Skin of body (tissue), 2 donors: ENCODE results near the gene APCDD1. TPM values are rescaled to one million over a fixed set of nuclear protein-coding genes. Genes with fewer than 3 reads are reported as not detected.
"Not testable (repeated sequence)": the region's sequence is repeated elsewhere in the genome, so short reads cannot be mapped to it uniquely, and the experiment has no call there.

ENCODE experiments used
- DNase-seq: peaks from one replicate; lab custom pipeline; 2025; lab: John Stamatoyannopoulos, UW
- total RNA-seq: library from RNA; depleted of rRNA; stranded (reverse); fragments of >200 nt; gene quantifications from one replicate; pipeline ENCODE4 v1.2.3, GENCODE V29; 2014

APCDD1 gene
- total RNA-seq, 1 donor from 2014 or later = 125 TPM

- DNase-seq = no peak
Observed at GRCh38 chr18:10487154-10487553, 32.7 kb downstream of the APCDD1 start.

DNA sequence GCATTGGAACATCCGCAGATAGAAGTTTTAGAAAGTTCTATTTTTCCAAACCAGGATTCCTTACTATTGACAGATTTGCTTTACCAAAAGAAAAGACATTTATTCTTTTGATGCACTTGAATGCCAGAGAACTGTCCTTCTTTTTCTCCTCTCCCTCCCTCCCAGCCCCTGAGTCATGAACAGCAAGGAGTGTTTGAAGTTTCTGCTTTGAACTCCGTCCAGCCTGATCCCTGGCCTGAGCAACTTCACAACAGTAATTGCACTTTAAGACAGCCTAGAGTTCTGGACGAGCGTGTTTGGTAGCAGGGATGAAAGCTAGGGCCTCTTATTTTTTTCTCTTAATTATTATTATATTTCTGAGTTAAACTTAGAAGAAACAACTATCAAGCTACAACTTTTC is 33.6 kb downstream of the APCDD1 start:
- DNase-seq = no peak

DNA sequence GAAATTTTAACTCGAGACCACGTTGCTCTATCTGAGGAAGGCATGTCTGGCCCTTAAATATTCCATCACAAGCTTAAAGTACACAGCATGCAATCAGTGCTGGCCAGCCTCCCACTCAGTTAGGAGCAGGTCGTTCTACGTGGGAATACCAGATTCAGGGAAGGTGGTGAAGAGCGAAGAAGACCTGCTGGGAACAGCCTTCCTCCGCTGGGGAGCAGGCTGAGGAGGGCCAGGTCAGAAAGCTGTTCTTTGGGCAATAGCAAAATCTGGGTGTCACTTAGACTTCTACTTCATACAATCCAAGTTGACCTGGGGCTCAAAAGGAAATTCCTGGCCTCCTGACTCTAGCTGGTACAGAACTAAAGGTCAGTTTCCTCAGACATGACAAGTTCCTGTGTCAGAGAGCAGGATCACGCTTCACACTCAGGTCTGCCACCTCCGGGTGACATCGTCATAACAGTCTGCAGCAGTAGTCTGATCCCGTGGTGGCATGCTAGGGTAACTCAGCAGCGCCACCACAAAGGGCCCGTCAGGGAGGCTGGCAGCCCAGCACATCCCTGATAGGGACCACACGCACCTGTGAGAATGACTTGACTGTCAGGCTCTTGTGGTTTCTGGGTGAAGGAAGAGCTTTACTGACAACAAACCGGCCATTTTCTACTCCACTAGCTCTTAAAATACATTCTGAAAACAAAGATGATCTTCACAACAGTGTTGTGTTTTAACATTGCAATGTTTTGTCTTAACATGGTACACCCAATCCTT is 36.1 kb downstream of the APCDD1 start:
- DNase-seq = no peak

DNA sequence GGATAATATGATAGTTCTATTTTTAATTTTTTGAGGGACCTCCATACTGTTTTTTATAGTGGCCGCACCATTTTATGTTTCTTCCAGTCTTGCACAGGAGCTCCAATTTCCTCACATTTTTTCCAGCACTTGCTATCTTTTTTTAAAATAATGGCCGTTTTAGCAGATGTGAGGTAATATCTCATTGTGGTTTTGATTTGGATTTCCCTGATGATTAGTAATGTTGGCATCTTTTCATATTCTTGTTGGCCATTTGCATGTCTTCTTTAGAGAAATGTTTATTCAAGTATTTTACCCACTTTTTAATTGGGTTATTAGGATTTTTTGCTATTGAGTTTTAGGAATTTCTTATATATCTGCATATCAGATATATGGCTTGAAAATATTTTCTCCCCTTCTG is 41.5 kb downstream of the APCDD1 start:
- DNase-seq = no peak

DNA sequence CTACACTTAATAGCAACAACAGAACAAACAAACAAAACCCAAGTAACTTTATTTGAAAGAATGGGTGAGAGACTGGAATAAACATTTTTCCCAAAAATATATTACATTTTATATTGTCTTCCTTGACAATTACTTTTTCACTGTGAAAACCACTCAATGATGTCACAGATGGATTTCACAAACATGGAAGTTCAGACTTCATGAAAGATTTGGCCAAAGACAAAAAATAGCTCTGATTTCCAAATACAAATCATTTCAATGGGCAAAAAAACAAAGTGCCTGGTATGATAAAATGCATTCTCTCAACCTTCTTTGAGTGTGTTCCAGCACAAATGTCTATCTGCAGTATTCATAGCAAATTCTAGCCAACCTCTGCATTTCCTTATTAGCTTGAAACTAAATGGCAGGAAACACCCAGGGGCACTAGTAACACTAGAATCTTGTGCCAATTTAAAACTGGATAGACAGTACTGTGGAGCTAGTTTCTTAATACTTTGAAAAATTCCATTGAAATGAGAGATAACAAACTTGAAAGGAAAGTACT is 42.8 kb downstream of the APCDD1 start:
- peak; percentile 21 for DNase-seq

DNA sequence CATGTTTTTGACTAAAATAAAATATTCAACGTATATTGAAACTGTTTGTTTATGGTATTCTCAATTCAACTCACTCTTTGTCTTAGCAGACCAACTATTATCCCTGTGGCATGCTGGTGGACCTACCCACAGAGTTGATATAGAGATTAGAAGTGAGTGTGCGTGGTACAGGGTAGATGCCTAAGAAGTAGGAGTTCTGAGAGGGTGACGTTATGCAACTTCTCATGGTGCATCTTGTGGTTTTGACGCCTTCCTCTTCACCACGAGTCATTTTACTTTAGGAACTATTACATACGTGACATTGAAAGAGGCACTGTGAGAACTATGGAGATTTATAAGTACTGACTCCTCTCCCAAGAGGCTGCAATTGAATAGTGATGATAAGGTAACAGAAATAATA is 44.8 kb downstream of the APCDD1 start:
- DNase-seq = no peak

- no peak for DNase-seq
Observed at GRCh38 chr18:10500038-10500437, 45.6 kb downstream of the APCDD1 start.

GRCh38 chr18:10504723-10505122 is 50.3 kb downstream of the APCDD1 start:
- DNase-seq = no peak

GRCh38 chr18:10505892-10506291 is 51.5 kb downstream of the APCDD1 start:
- DNase-seq = not testable (repeated sequence)

GRCh38 chr18:10508591-10508990 is 54.2 kb downstream of the APCDD1 start:
- no peak for DNase-seq

DNA sequence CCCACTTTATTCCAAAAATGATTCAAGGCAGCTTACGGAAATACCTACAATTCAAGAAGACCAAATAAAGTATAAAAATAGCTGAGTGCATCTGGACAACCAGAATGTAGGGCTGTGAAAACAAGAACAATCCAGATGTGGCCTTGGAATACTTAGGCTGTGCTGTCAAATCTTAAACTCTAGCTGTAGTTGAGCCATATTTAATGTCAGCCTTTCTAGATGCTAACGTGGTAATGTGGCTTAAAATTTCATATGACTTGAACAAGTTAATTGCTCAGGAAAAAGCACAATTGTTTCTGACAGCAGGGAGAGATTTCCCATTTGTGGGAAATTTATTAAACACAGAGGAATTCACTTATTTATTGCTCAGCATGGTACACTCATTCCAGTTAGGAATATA is 56.8 kb downstream of the APCDD1 start:
- DNase-seq = peak; percentile 39

DNA sequence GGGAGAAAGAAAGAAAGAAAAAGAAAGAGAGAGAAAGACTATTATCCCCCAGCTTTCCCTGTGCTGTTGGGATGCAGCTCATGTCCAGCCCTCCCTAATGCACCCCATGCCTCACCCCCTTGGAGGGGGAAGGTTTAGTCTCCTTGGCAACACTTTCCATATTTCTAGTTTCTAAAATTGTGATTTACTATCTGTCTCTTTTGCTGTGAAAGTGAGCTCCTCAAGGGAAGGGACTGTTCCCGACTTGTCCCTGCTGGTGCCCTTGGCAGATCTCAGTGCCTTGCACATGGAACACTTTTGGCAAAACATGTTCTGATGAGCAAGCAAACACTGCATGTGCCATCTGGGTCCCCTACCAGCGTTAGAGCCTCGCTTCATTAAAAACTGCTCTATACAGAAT is 59.6 kb downstream of the APCDD1 start:
- DNase-seq = peak; percentile 59

DNA sequence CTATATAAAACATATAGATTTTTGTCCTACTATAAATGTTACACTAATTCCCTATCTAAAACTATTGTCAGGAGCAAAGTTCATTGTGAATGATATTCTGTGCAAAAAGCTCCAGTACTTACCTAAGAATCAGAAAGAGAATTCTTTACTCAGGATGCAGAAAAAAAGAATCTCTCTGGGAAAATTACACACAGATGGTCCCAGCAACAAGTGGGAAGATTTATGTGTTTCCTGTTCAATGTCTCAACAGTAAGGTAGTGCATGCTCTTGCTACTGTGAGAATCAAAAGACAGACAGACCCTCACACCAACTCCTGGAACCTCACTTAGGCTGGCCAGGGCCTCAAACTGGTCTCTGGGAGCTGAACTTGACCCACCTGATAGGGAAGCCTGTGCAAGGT is 60.2 kb downstream of the APCDD1 start:
- DNase-seq = no peak

DNA sequence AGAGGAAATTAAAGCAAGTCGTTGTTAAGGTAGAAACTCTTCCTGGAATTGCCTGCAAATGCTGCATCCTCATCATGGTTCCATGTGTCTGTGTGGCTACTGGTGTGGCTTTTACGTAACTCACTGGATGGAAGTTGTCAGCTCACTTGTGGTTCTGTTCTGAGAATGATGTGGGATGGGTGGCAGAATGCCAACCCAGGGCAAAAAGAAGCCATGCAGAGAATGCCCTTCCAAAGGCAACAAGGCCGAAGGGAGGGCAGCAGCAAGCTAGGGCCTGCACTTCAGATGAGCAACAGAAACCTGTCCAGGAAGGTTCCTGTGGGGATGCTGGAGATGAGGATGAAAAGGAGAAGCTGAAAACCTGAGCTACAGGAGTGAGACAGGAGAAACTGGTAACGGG is 61.0 kb downstream of the APCDD1 start:
- DNase-seq = no peak

DNA sequence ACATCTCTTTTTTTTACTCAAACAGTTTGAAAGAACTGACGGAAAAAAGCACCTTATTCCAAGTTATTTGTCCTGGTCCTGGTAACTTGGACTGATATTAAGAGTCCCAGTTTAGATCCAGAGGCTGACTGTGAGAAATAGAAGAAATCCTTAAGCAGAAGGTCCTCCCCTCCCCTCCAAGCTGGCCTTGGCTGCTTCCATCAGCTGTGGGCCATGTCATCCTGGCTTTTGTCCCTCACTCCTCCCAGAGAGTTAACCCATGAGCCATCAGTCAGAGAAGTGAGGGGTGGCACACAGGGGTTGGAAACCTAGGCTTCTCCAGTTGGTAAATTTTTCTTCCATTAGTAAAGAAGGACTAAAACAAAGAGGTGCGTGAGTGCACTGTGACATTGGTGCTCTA is 61.6 kb downstream of the APCDD1 start:
- DNase-seq = no peak

- DNase-seq = peak; percentile 67
Observed at GRCh38 chr18:10518595-10519255, 64.3 kb downstream of the APCDD1 start.

DNA sequence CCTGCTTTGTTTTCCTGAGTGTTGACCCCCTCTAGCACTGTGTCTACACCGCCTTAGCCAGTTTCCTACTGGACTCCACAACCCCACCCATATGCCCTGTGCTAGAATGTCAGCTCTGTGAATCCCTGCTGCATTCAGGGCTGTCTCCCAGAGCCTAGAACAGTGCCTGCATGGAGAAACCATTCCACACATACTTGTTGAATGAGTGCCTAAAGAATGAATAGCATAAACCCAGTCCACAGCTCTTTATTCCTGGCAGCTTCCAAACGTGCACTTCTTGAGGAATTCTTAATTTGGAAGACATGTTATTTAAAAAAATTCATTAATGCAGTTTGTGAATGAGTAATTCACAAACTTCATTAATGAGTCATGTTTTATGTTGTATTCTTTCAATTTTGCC is 64.9 kb downstream of the APCDD1 start:
- peak; percentile 33 for DNase-seq

- peak; percentile 97 for DNase-seq
Observed at GRCh38 chr18:10519999-10520935, 65.8 kb downstream of the APCDD1 start.

DNA sequence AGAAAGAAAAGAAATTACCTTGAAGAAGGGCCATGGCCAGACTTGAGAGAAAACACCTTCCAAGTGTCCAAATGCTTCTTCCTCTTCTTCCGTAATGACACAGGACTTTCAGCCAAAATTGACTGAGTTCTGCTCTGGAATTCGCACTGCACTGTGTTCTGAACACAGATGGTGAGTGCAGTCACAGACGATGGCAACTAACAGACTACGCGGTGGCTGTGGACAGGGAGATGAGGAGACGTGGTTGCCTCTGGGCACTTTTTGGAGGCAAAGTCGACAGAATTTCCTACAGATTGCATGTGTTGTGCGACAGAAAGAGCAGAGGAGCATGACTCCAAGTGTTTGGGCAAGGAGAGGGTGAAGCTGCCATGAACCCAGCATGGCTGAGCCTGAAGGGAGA is 67.1 kb downstream of the APCDD1 start:
- no peak for DNase-seq

DNA sequence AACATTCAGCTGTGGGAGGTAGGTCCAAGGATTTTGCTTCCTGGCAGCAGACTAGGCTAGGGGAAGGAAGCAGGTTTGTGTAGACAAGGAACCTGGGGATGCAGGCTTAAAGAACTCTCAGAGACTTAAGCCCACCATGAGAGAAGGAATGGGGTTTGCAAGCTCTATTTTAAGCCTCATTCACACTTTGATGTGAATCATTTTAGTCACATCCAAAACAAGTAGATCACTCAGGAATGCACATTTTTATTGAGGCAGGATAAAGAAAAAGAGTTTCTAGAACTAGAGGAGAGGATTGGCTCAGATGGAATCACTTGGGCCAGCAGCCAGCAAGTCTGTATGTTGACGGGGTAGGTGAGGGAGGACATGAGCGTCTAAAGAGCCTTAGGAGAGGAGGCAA is 68.1 kb downstream of the APCDD1 start:
- no peak for DNase-seq

GRCh38 chr18:10523544-10523943 is 69.1 kb downstream of the APCDD1 start:
- no peak for DNase-seq
